ENCODE results near the gene RSBN1L. TPM values are rescaled to one million over a fixed set of nuclear protein-coding genes. Genes with fewer than 3 reads are reported as not detected.
A peak's percentile ranks its signal among the peaks of the same experiment; 100 is the strongest.

The RSBN1L gene
- total and polyA plus RNA-seq, 7 donors, result 2.0 to 10.1 (median 7.5) TPM

DNA sequence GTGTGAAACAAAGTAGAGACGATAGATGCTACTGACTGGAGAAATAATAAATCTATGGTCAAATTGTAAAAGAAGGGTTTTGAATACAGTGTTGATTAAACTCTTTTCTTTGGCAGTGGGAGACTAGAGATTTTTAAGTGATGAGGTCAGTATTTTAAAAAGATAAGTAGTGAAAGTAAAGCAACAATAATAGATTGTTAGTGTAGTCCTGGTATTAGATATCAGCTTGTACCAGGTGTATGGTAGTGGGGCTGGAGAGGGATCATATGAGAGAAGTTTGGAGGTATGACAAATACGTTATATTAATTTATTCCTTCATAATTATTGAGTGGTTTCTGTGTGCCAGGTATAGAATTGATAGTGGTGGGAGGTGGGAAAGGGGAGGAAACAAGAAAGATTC is 127.5 kb downstream of the RSBN1L start:
- Histone ChIP-seq H3K4me1 (peaks cover 10% of the 10 kb centered on the region), H3K9me3 (peaks cover 16% of the 10 kb centered on the region), H3K27ac (no peak overlapping the region), H3K4me3 (no peak overlapping the region), H3K27me3 (ENCODE audit: insufficient read depth in 3 of 3, low read length in 2 of 3) (no peaks in the 10 kb centered on the region), H3K36me3 (ENCODE audit: insufficient read depth in 1 of 2, low read depth in 1 of 2) (no peaks in the 10 kb centered on the region)
- DNase-seq (no peak), ATAC-seq (peak in 2 of 4 donors; percentile 33 to 48)
- TF ChIP-seq, protein P1, sequence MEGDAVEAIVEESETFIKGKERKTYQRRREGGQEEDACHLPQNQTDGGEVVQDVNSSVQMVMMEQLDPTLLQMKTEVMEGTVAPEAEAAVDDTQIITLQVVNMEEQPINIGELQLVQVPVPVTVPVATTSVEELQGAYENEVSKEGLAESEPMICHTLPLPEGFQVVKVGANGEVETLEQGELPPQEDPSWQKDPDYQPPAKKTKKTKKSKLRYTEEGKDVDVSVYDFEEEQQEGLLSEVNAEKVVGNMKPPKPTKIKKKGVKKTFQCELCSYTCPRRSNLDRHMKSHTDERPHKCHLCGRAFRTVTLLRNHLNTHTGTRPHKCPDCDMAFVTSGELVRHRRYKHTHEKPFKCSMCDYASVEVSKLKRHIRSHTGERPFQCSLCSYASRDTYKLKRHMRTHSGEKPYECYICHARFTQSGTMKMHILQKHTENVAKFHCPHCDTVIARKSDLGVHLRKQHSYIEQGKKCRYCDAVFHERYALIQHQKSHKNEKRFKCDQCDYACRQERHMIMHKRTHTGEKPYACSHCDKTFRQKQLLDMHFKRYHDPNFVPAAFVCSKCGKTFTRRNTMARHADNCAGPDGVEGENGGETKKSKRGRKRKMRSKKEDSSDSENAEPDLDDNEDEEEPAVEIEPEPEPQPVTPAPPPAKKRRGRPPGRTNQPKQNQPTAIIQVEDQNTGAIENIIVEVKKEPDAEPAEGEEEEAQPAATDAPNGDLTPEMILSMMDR (IDR thresholded peaks at IDR 0.05), result no peak
- intact Hi-C loops (cut with DNase I), result no loop called here
- WGBS, 3 donors, result 58 to 76% (median 58%) methylated on average over 2 of the region's 2 CpGs

DNA sequence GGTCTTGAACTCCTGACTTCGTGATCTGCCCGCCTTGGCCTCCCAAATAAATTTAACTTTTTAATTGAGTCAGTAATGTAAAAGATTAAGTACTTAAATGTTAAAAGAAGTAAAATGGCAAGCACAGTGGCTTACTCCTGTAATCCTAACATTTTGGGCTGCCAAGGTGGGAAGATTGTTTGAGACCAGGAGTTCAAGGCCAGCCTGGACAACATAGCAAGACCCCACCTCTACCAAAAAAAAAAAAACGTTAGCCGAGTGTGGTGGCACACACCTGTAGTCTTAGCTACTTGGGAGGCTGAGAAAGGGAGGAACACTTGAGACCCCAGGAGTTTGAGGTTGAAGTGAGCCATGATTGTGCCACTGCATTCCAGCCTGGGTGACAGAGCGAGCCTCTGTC is 128.4 kb downstream of the RSBN1L start:
- ATAC-seq (no peak), DNase-seq (no peak)
- no peak overlapping the region for H3K4me3 ChIP-seq
- H3K27ac ChIP-seq, result no peak overlapping the region
- intact Hi-C loops (cut with DNase I), result no loop called here
- no peaks in the 10 kb centered on the region for H3K36me3 ChIP-seq (ENCODE audit: insufficient read depth in 1 of 2, low read depth in 1 of 2)
- H3K9me3 ChIP-seq, result peaks cover 16% of the 10 kb centered on the region
- TF ChIP-seq, protein P1 (IDR thresholded peaks at IDR 0.05), result no peak
- H3K27me3 ChIP-seq (ENCODE audit: insufficient read depth in 3 of 3, low read length in 2 of 3), result no peaks in the 10 kb centered on the region
- H3K4me1 ChIP-seq, result peaks cover 10% of the 10 kb centered on the region
- WGBS, 3 donors, result 96 to 97% (median 96%) methylated on average over 5 of the region's 5 CpGs

DNA sequence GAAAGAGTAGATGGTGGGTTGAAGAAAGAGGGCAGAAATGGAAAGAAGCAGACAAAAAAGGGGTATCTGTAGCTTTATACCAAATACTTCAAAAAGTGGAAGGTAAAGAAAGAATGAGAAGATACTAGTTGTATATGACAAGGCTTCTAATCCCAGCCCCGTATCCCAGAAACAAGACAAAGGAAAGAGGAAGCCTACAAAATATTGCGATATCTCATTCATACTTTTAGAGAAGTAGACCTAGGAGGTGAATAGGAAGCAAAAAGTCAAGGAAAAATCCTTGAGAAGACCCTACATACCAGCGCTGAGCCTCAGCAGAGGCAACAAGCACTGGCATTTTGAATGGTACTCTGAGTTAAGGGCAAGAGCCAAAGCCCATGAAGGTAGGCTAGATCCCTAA is 128.9 kb downstream of the RSBN1L start:
- 95 to 96% (median 95%) methylated on average over 3 of the region's 3 CpGs for WGBS, 3 donors
- no peak overlapping the region for H3K27ac ChIP-seq

DNA sequence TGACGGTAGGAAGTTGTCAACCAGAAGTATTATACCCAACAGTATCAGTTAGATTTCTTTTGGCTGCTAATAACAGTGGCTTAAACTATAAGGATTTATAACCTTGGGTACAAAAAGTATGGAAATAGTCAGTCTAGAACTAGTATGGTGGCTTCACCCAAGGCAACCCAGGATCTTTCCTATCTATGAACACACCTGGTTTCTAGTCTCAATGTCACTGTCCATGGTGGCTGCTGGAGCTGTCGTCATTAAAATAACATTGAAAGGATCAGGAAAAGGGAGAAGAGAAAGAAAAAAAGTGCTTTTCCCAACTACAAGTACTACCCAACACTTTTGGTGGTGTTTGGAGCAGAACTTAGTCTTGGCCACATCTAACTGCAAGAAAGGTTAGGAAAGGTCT is 130.0 kb downstream of the RSBN1L start:
- WGBS, 3 donors, result 79 to 84% (median 80%) methylated on average over 2 of the region's 2 CpGs
- ATAC-seq, result no peak
- H3K9me3 ChIP-seq, result peaks cover 7% of the 10 kb centered on the region
- H3K4me3 ChIP-seq, result no peak overlapping the region
- intact Hi-C loops (cut with DNase I), result no loop called here
- DNase-seq, result no peak
- TF ChIP-seq, protein P1 (IDR thresholded peaks at IDR 0.05), result no peak
- H3K4me1 ChIP-seq, result peaks cover 14% of the 10 kb centered on the region
- H3K36me3 ChIP-seq (ENCODE audit: insufficient read depth in 1 of 2, low read depth in 1 of 2), result no peaks in the 10 kb centered on the region
- H3K27me3 ChIP-seq (ENCODE audit: insufficient read depth in 3 of 3, low read length in 2 of 3), result no peaks in the 10 kb centered on the region
- no peak overlapping the region for H3K27ac ChIP-seq

More for the DNA sequence above, 128.9 kb downstream of the RSBN1L start:
- Histone ChIP-seq H3K9me3 (peaks cover 16% of the 10 kb centered on the region), H3K36me3 (ENCODE audit: insufficient read depth in 1 of 2, low read depth in 1 of 2) (no peaks in the 10 kb centered on the region), H3K27me3 (ENCODE audit: insufficient read depth in 3 of 3, low read length in 2 of 3) (no peaks in the 10 kb centered on the region), H3K4me3 (no peak overlapping the region), H3K4me1 (peaks cover 10% of the 10 kb centered on the region)
- DNase-seq, result no peak
- TF ChIP-seq, protein P1 (IDR thresholded peaks at IDR 0.05), result no peak
- intact Hi-C loops (cut with DNase I), result no loop called here
- ATAC-seq, result no peak

DNA sequence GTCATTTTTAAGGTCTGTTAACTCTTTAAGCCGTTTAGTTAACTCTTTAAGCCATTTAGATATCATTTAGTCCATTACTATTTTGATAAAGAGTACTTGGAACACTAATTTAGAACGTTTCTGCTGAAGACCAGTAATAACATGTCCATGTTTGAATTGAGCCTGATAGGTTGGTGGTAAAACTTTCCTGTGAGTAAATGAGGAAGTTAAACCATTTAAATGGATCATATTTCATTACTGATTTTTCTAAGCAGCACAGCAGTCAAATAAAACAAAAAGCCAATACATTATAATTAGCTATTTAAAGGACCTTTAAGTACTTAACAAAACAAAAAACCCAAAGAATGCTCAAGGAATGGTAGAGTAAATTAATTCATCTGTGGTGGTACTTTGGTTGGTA is 131.7 kb downstream of the RSBN1L start:
- intact Hi-C loops (cut with DNase I), result no loop called here
- Histone ChIP-seq H3K9me3 (peaks cover 3% of the 10 kb centered on the region), H3K4me1 (peaks cover 18% of the 10 kb centered on the region), H3K27ac (no peak overlapping the region), H3K4me3 (no peak overlapping the region), H3K27me3 (ENCODE audit: insufficient read depth in 3 of 3, low read length in 2 of 3) (no peaks in the 10 kb centered on the region), H3K36me3 (ENCODE audit: insufficient read depth in 1 of 2, low read depth in 1 of 2) (no peaks in the 10 kb centered on the region)
- DNase-seq (no peak), ATAC-seq (no peak)
- 81 to 85% (median 82%) methylated on average over 2 of the region's 2 CpGs for WGBS, 3 donors
- TF ChIP-seq, protein P1 (IDR thresholded peaks at IDR 0.05), result no peak
